ENCODE data around the gene ADARB2. TPM values are rescaled to one million over a fixed set of nuclear protein-coding genes. Genes with fewer than 3 reads are reported as not detected.

Gene ADARB2
- total RNA-seq, 3 donors from 2014 or later: 0.31 to 4.2 TPM; not detected in 1

DNA sequence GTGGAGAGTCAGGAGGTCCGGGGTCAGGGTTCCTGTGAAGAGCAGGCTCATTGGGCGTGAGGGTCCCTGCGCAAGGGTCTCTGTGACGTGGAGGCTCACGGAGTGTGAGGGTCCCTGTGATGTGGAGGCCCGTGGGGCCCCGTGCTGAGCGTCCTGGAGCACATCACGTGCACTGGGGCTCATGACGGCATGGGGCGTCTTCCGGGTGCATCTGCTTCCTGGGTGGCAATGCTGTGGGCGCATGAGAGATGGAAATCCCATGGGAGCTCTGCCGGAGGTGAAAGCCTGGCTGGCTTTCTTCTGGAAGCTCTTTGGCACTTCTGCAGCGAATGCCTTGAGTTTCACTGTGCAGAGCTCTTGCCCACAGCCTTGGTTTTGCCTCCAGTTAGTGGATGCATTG lies 609.7 kb downstream of the ADARB2 start:
- DNase-seq (no peak), ATAC-seq (no peak)
- intact Hi-C loops (cut with DNase I, micrococcal nuclease): no loop called here

More for the DNA sequence above, 609.7 kb downstream of the ADARB2 start:
- Histone ChIP-seq H3K4me3 (no peak overlapping the region), H3K9me3 (no peaks in the 10 kb centered on the region), H3K36me3 (ENCODE audit: low read depth) (peaks cover 6% of the 10 kb centered on the region), H3K4me1 (ENCODE audit: low read depth) (no peaks in the 10 kb centered on the region)
- TF ChIP-seq, protein P1, sequence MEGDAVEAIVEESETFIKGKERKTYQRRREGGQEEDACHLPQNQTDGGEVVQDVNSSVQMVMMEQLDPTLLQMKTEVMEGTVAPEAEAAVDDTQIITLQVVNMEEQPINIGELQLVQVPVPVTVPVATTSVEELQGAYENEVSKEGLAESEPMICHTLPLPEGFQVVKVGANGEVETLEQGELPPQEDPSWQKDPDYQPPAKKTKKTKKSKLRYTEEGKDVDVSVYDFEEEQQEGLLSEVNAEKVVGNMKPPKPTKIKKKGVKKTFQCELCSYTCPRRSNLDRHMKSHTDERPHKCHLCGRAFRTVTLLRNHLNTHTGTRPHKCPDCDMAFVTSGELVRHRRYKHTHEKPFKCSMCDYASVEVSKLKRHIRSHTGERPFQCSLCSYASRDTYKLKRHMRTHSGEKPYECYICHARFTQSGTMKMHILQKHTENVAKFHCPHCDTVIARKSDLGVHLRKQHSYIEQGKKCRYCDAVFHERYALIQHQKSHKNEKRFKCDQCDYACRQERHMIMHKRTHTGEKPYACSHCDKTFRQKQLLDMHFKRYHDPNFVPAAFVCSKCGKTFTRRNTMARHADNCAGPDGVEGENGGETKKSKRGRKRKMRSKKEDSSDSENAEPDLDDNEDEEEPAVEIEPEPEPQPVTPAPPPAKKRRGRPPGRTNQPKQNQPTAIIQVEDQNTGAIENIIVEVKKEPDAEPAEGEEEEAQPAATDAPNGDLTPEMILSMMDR (IDR thresholded peaks at IDR 0.05): no peak
